ENCODE results near the gene DENND1C.

DENND1C gene, protein sequence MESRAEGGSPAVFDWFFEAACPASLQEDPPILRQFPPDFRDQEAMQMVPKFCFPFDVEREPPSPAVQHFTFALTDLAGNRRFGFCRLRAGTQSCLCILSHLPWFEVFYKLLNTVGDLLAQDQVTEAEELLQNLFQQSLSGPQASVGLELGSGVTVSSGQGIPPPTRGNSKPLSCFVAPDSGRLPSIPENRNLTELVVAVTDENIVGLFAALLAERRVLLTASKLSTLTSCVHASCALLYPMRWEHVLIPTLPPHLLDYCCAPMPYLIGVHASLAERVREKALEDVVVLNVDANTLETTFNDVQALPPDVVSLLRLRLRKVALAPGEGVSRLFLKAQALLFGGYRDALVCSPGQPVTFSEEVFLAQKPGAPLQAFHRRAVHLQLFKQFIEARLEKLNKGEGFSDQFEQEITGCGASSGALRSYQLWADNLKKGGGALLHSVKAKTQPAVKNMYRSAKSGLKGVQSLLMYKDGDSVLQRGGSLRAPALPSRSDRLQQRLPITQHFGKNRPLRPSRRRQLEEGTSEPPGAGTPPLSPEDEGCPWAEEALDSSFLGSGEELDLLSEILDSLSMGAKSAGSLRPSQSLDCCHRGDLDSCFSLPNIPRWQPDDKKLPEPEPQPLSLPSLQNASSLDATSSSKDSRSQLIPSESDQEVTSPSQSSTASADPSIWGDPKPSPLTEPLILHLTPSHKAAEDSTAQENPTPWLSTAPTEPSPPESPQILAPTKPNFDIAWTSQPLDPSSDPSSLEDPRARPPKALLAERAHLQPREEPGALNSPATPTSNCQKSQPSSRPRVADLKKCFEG

DNA sequence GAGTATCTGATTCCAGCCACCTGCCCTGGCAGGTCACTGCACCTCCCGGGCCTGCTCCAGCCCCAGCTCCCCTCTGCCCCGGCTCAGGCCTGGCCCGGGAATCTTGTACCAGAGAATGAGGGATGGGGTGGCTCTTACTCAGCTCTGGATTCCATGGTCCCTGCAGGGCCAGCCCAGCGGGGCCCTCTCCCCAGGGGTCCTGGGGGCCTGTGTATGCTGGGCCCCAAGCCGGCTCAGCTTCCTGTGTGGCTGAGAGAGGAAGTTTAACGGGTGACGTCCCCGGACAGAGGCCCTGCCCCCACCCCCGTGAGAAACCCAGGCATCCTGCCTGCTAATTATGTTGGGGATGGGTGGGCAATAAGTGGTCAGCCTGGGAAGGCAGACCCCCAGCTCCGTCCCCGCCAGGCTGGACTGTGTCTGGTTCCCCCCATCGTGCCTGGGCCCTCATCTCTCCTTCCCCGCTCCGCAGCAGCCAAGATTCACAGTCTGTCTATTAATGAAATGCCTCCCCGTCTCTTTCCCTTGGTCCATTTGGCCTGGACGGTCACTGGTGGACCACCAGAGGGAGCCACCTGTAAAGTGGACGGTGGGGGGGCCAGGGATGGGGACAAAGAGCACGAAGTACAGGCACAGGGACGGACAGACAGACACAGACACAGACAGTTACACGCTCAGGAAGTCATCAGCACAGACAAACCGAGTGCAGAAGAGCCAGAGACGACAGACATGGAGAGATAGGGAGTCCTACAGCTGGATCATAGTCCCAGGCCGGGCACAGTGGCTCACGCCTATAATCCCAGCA lies at the start of gene DENND1C:
TSS of gene DENND1C (minus strand) at position 247 of the 802 bp plus-strand sequence. CDS start at position 155, 92 bp downstream.
- no peak for DNase-seq

DNA sequence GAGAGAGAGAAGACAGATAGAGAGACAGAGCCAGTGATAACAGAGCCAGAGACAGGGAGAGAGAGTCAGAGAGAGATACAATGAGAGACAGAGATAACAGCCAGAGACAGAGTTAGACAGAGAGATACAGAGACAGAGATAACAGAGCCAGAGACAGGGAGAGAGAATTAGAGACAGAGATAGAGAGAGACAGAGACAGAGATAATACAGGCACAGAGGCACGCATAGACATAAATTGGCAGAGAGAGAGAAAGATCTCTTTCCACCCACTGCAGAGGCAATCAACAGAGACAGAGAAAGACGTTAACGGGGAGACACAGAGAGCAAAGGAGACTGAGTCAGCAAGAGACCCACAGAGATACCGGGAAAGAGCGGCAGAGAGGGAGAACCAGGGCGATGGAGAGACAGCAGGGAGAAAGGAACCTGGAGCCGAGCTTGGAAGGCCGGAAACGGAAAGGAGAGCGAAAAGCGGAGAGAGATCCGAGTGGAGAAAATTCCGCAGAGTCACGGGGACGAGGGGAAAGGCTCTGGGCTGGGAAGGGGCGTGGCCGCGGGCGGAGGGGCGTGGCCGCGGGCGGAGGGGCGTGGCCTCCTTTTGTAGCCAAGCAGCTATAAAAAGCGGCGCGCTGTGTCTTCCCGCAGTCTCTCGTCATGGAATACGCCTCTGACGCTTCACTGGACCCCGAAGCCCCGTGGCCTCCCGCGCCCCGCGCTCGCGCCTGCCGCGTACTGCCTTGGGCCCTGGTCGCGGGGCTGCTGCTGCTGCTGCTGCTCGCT lies 49.0 kb upstream of the DENND1C start, which contains the start of gene TNFSF9:
TSS of gene TNFSF9 (plus strand) at position 641 of the 777 bp plus-strand sequence. CDS start at position 652, 11 bp downstream.
- DNase-seq: peak; percentile 60

DNA sequence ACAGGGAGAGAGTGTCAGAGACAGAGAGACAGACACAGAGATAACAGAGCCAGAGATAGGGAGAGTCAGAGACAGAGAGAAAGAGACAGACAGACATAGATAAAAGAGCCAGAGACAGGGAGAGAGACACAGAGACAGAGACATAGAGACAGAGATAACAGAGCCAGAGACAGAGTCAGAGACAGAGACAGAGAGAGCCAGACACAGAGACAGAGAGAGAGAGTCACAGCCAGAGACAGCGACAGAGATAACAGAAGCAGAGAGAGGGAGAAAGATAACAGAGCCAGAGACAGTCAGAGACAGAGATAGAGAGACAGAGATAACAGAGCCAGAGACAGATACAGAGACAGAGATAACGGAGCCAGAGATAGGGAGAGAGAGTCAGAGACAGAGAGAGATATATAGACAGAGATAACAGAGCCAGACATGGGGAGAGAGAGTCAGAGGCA lies 48.4 kb upstream of the DENND1C start:
- no peak for DNase-seq

DNA sequence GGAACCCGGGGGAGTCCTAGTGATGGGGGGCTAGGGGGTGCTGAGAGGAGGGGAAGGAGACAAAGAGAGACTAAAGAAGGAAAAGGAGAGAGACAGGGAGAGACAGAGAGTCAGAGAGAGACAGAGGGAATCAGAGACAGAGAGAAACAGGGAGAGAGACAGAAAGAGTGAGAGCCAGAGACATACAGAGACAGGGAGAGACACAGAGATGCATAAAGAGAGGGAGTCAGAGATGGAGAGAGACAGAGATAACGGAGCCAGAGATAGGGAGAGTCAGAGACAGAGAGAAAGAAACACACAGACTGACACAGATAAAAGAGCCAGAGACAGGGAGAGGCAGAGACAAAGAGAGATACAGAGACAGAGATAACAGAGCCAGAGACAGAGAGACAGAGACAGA lies 47.8 kb upstream of the DENND1C start:
- no peak for DNase-seq

DNA sequence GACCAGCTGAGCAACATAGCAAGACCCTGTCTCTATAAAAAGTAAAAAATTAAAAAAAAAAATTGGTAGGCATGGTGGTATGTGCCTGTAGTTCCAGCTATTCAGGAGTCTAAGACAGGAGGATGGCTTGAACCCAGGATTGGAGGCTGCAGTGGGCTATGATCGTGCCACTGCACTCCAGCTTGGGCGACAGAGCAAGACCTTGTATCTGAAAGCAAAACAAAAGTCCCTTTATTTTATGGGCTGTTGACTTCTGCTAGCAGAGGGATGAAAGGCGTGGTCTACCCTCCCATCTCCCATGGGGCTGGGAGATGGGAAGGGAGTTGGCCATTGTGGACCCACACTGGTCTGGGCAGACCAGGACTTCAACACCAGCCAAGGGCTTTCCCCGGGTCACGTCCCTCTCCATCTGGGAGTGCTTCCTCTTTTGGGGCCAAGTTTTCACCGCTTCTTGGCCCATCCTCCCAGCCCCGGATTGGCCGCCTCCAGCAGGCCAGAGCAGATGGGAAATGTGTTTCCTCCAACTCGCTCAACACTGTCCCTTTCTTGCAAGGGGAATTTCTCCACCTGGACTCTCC lies 47.0 kb upstream of the DENND1C start:
- no peak for DNase-seq

DNA sequence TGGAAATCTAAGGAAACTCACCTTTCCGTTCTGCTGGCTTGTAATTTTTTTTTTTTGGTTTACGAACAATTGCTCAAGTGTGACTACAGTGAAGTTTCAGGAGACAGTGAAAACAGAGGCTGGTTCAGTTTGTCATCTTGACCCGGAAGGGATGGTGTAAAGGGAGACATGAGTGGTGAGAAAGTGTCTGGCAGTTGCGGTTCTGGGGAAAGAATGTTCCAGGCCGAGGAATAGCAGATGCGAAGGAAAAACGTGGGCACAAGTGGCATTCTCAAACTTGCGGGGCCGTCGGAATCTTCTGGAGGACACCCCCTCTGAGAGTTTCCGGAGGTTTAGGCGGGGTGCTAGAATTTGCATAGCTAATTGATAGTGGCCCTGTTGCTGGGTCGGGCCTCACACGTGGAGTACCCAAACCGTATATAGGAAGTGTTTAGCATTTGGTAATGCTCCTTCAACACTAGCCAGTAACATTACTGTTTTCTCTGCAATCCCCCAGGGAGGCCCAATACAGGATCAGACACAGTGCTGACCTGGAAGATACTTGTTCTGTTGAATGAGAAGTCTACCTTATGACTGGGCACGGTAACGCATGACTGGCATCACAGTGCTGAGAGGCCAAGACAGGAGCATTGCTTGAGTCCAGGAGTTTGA lies 46.4 kb upstream of the DENND1C start:
- DNase-seq: no peak

DNA sequence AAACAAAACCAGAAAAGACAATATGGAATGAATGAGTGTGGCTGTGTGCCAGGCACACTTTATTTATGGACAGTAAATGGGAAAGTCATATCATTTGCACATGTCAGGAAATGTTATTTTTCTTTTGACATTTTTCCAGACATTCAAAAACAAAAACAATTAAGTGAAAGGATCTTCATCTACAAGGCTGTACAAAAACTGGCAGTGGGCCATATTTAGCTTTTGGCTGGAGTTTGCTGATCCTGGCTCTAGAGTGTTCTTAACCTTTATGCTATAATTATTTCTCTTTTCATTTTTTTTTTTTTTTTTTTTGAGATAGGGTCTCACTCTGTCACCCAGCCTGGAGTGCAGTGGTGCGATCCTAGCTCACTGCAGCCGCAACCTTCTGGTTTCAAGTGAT lies 42.7 kb upstream of the DENND1C start:
- DNase-seq: no peak

DNA sequence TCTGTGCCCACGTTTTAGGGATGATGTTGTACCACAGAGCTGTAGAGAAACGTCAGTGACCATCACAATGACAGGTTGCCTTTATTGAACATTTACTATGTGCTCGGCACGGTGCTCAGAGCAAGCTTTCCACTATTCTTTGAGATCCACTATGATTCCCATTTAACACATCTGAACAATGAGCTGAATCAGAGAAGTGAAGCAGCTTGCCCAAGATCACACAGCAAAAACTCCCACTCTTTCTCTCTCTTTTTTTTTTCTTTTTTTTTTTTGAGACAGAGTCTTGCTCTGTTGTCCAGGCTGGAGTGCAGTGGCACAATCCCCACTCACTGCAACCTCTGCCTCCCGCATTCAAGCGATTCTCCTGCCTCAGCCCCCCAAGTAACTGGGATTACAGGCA lies 41.1 kb upstream of the DENND1C start:
- DNase-seq: no peak

DNA sequence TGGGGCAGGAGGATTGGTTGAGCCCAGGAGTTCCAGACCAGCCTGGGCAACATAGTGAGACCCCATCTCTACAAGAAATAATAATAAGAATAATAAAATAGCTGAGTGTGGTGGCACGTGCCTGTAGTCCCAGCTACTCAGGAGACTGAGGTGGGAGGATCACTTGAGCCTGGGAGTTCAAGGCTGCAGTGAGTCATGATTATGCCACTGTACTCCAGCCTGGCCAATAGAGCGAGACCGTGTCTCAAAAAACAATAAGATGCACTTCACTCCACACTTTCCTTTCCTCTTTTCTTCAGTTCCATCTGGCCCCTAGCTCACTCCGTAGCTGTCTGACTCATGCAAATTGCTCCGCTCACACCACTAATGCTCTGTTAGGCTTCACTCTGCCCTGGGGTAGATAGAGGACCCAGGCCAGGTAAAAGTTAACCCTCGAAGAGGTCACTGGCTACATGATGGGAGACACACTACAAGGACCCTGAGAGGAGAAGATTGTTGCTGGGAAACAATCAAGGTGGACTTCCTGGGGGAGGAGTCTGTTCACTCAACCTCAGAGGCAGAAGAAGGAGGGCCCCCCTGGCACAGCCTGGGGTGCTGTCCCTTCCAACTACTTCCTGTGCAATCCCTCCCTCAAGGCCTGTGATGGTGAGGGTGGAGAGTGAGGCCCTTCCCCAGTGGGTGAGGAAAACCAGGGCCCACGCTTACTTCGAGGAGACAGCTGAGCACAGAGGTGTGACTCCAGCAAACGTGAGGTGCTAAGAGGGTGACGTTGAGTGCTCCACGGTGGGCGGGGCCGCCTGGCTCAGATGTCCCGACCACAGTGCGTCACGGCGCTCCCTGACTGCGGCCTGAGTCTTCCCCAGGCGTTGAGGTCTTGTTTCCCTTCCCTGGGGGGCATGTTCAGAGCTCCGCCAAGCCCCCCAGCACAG lies 40.4 kb upstream of the DENND1C start:
- DNase-seq: no peak

- no peak for DNase-seq
Observed at GRCh38 chr19:6519289-6519688, 37.7 kb upstream of the DENND1C start.

DNA sequence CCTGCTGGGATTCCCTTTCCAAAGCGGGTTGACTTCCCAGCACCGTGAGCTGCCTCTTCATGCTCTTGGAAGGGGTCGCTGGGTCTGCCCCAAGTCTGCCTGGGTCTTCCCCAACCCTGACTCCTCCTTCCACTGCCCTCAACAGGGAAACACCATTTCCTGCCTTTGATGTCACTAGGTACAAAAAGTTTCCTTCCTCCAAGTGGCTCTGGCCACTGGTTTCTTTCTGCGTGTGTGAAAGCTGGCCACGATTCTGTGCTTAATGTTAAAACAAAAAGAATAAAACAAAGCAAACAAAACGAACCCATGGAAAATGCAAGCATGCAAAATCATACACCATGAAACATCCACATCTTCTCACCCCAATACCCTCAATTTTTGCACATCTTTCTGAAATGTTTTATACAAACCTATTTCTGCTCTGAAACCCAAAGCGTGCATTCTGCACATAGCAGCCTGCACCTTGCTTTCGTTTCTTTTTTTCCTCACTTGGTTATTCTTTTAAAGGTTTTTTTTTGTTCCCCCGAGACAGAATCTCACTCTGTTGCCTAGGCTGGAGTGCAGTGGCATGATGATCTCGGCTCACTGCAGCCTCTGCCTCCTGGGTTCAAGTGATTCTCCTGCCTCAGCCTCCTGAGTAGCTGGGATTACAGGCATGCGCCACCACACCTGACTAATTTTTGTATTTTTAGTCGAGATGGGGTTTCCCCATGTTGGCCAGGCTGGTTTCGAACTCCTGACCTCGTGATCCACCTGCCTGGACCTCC lies 36.7 kb upstream of the DENND1C start:
- no peak for DNase-seq

GRCh38 chr19:6516659-6517291 lies 35.2 kb upstream of the DENND1C start:
- DNase-seq: peak; percentile 82

GRCh38 chr19:6516018-6516658 lies 34.6 kb upstream of the DENND1C start:
- peak; percentile 42 for DNase-seq

GRCh38 chr19:6514926-6515544 lies 33.4 kb upstream of the DENND1C start:
- DNase-seq: no peak

DNA sequence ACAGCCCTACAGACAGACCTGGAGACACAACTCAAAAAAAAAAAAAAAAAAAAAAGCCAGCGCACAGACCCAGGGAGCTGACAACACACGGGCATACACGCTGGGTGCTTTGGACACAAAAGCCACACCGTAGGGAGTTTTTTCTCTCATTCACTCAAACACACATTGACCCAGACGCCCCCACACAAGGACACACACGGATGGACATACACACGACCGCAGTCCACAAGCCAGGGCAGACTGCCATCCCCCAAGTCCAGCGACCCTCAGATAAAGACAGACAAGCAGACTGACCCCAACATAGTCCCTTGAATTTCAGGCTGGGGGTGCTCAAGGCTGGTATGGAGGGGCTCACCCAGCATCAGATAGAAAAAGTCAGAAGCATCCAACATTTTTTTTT lies 32.5 kb upstream of the DENND1C start:
- no peak for DNase-seq

DNA sequence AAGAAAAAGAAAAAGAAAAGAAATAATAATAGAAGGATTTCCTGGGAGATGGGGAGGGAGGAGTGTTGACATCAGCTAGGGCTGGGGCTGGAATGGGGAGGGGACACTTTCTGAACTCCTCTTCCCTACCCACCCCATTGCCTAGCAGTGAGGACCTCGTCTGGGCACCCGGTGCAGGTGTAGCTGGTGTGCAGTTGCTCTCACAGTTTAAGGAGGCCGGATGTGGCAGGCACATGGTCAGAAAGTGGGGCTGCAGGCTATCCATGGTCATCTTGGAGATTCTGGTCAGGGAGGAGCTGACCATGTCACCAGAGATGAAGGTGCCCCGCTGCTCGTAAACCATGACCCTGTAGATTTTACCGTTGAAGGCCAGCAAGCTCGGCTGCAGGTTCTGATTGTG lies 29.0 kb upstream of the DENND1C start:
- DNase-seq: no peak

GRCh38 chr19:6509118-6509971 lies 27.8 kb upstream of the DENND1C start:
- no peak for DNase-seq

Data from NCI-H1436 (cell line).